ENCODE measurements around the gene ANKDD1A. TPM values are rescaled to one million over a fixed set of nuclear protein-coding genes. Genes with fewer than 3 reads are reported as not detected.
A peak's percentile ranks its signal among the peaks of the same experiment; 100 is the strongest.

The ANKDD1A gene
- total RNA-seq, 2 experiments from 2014 or later = 10.9 to 12.6 TPM

- Mint-ChIP-seq H3K4me1 (peaks cover 28% of the 10 kb centered on the region), H3K27ac (peak overlapping the region; percentile 7), H3K4me3 (no peak overlapping the region), H3K36me3 (no peaks in the 10 kb centered on the region), H3K9me3 (no peaks in the 10 kb centered on the region), H3K27me3 (peaks cover 6% of the 10 kb centered on the region)
- no peak for ATAC-seq (ENCODE audit: low read depth)
- POLR2A ChIA-PET = interaction anchor here (0.7 to 1.3 kb wide), 4 partner anchors 9 to 128 kb away, joined by 3 to 4 read pairs (median 4); no protein-coding TSS in a partner anchor
- no peak for DNase-seq
Observed at GRCh38 chr15:64916365-64916764, 4.7 kb downstream of the ANKDD1A start.

DNA sequence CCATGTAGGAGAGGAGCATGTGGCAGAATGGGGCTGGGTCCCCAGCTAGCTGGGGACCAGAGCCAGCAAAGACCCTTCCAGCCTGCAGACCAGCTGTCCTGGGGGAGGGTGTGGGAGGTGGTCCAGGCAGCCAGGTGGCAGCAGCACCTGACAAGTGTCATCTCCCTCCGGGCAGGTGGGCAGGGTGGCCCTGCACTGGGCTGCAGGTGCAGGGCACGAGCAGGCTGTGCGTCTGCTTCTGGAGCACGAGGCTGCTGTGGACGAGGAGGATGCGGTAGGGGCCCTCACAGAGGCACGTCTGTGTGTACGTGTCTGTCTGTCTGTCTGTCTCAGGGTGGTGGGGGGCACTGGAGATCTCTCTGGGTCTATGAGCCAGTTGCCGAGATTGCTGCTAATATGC is 5.5 kb downstream of the ANKDD1A start:
- POLR2A ChIA-PET = interaction anchor here (1.1 kb wide), 1 partner anchor 23 kb away, joined by 3 read pairs; no protein-coding TSS in a partner anchor
- Mint-ChIP-seq H3K36me3 (no peaks in the 10 kb centered on the region), H3K27ac (no peak overlapping the region), H3K9me3 (no peaks in the 10 kb centered on the region), H3K4me1 (peaks cover 27% of the 10 kb centered on the region), H3K4me3 (no peak overlapping the region), H3K27me3 (peaks cover 7% of the 10 kb centered on the region)
- no peak for ATAC-seq (ENCODE audit: low read depth)
- no peak for DNase-seq

DNA sequence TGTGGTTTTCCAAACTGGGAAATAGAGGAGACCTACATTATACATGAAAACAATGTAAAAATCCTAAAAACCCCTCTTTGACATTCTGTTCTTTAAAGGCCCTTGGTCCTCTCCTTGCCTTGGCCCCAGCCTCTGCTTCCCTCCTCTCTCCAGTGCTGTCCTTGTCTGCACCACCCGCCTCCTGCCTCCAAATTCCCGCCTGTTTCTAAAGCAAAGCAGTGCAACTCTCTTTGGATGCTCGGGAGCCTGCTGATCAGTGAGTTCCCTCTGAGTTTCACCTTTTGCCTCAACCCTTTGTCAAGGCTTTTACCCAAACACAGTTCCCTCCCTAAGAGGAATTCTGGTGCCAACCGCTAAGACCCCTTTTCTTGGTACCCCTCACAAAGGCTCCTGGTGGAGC is 8.0 kb downstream of the ANKDD1A start:
- POLR2A ChIA-PET = no interaction called here
- Mint-ChIP-seq H3K27me3 (peaks cover 4% of the 10 kb centered on the region), H3K36me3 (no peaks in the 10 kb centered on the region), H3K27ac (no peak overlapping the region), H3K9me3 (no peaks in the 10 kb centered on the region), H3K4me1 (peaks cover 28% of the 10 kb centered on the region), H3K4me3 (no peak overlapping the region)
- no peak for DNase-seq
- no peak for ATAC-seq (ENCODE audit: low read depth)

DNA sequence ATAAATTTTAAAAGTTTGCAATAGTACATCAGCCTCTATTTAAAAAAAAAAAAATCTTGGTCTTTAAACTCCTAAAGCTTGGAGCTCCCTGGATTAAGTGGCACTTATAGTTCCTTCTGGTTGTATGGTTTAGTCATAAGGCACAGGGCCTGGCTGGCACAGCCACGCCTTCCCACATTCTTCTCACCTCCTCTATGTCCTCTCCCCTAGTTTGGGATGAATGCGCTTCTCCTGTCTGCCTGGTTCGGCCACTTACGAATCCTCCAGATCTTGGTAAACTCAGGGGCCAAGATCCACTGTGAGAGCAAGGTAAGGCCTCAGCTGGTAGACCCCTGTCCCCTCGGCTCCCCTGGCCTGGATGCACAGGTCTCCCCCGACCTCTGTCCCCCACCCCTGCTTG is 10.0 kb downstream of the ANKDD1A start:
- Mint-ChIP-seq H3K4me1 (peaks cover 12% of the 10 kb centered on the region), H3K27ac (no peak overlapping the region), H3K4me3 (no peak overlapping the region), H3K27me3 (peaks cover 3% of the 10 kb centered on the region), H3K9me3 (no peaks in the 10 kb centered on the region), H3K36me3 (no peaks in the 10 kb centered on the region)
- no peak for ATAC-seq (ENCODE audit: low read depth)
- no peak for DNase-seq
- POLR2A ChIA-PET = interaction anchor here (0.5 kb wide), 1 partner anchor 437 kb away, joined by 4 read pairs; no protein-coding TSS in a partner anchor

DNA sequence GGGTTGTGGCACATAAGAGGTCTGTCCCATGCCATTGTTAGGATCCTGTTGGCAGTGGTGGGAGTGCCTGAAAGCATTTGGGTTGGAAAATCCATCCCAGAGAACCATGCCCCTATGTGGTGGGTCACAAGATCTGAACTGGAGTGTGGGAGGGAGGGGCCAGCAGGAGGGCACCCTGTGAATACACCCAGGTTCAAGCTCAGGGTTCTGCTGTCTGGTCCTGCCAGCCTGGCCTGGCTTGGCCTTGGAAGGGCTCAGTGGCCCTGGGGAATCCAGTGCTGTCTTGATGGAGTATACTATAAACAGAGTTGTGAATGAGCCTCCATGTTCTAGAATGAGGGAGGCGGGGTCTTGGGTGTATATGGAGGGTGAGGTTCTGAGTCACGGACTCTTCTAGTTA is 11.8 kb downstream of the ANKDD1A start:
- Mint-ChIP-seq H3K4me1 (peaks cover 7% of the 10 kb centered on the region), H3K27ac (no peak overlapping the region), H3K36me3 (no peaks in the 10 kb centered on the region), H3K9me3 (no peaks in the 10 kb centered on the region), H3K4me3 (no peak overlapping the region), H3K27me3 (peaks cover 1% of the 10 kb centered on the region)
- DNase-seq (no peak), ATAC-seq (ENCODE audit: low read depth) (no peak)
- POLR2A ChIA-PET = no interaction called here

- ATAC-seq (ENCODE audit: low read depth) = no peak
- DNase-seq = no peak
- POLR2A ChIA-PET = interaction anchor here (0.7 kb wide), 2 partner anchors 83 to 1329 kb away, joined by 4 read pairs; no protein-coding TSS in a partner anchor
- Mint-ChIP-seq H3K36me3 (peaks cover 2% of the 10 kb centered on the region), H3K27me3 (peaks cover 1% of the 10 kb centered on the region), H3K9me3 (no peaks in the 10 kb centered on the region), H3K27ac (no peak overlapping the region), H3K4me3 (no peak overlapping the region), H3K4me1 (peaks cover 7% of the 10 kb centered on the region)
Observed at GRCh38 chr15:64925335-64926330, 13.9 kb downstream of the ANKDD1A start.

GRCh38 chr15:64926661-64927060 is 15.0 kb downstream of the ANKDD1A start:
- Mint-ChIP-seq H3K9me3 (no peaks in the 10 kb centered on the region), H3K27me3 (peaks cover 1% of the 10 kb centered on the region), H3K36me3 (peaks cover 2% of the 10 kb centered on the region), H3K4me3 (no peak overlapping the region), H3K4me1 (peaks cover 7% of the 10 kb centered on the region), H3K27ac (no peak overlapping the region)
- POLR2A ChIA-PET = no interaction called here
- DNase-seq = no peak
- ATAC-seq (ENCODE audit: low read depth) = no peak

GRCh38 chr15:64928626-64929220 is 17.0 kb downstream of the ANKDD1A start:
- H3K27me3 Mint-ChIP-seq = no peaks in the 10 kb centered on the region
- DNase-seq = no peak
- peaks cover 7% of the 10 kb centered on the region for H3K4me1 Mint-ChIP-seq
- no peak for ATAC-seq (ENCODE audit: low read depth)
- H3K27ac Mint-ChIP-seq = no peak overlapping the region
- H3K36me3 Mint-ChIP-seq = peaks cover 2% of the 10 kb centered on the region
- H3K9me3 Mint-ChIP-seq = no peaks in the 10 kb centered on the region
- no peak overlapping the region for H3K4me3 Mint-ChIP-seq
- POLR2A ChIA-PET = interaction anchor here (0.6 kb wide), 1 partner anchor 1393 kb away, joined by 4 read pairs; no protein-coding TSS in a partner anchor

GRCh38 chr15:64930019-64930652 is 18.4 kb downstream of the ANKDD1A start:
- DNase-seq = no peak
- Mint-ChIP-seq H3K36me3 (peaks cover 5% of the 10 kb centered on the region), H3K27ac (peak overlapping the region; percentile 66), H3K4me1 (peaks cover 4% of the 10 kb centered on the region), H3K27me3 (no peaks in the 10 kb centered on the region), H3K9me3 (no peaks in the 10 kb centered on the region), H3K4me3 (no peak overlapping the region)
- no peak for ATAC-seq (ENCODE audit: low read depth)
- POLR2A ChIA-PET = no interaction called here

DNA sequence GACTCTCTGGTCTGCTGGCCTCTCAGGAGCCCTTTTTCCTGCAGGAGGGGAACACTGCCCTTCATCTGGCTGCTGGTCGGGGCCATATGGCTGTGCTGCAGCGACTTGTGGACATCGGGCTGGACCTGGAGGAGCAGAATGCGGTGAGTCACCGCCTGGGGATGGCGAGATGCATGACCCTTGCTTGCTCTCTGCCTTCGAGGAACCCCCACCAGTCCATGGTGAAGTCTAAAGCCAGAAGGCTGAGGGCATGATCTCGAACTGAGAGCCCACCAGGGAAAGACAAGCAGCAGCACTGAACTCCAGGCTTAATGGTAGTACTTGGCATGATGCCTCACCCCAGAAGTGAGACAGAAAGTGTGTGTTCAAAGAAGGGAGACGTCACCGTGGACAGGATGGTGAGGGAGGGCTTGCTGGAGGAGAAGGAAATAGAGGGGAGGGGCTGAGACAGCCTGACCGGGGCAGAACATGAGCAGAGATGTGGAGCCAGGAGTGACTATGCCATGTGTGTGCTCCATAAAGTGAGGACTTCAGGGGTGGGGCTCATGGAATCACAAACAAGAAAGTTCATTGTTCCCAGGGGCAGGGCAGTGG is 19.2 kb downstream of the ANKDD1A start:
- ATAC-seq (ENCODE audit: low read depth) (no peak), DNase-seq (no peak)
- POLR2A ChIA-PET = no interaction called here
- Mint-ChIP-seq H3K27ac (no peak overlapping the region), H3K36me3 (peaks cover 5% of the 10 kb centered on the region), H3K27me3 (no peaks in the 10 kb centered on the region), H3K9me3 (no peaks in the 10 kb centered on the region), H3K4me1 (peaks cover 2% of the 10 kb centered on the region), H3K4me3 (no peak overlapping the region)

GRCh38 chr15:64931381-64931780 is 19.7 kb downstream of the ANKDD1A start:
- POLR2A ChIA-PET = no interaction called here
- DNase-seq (no peak), ATAC-seq (ENCODE audit: low read depth) (no peak)
- no peaks in the 10 kb centered on the region for H3K27me3 Mint-ChIP-seq
- H3K4me1 Mint-ChIP-seq = peaks cover 2% of the 10 kb centered on the region
- no peaks in the 10 kb centered on the region for H3K9me3 Mint-ChIP-seq
- H3K27ac Mint-ChIP-seq = no peak overlapping the region
- no peak overlapping the region for H3K4me3 Mint-ChIP-seq
- H3K36me3 Mint-ChIP-seq = peaks cover 5% of the 10 kb centered on the region

GRCh38 chr15:64934023-64934422 is 22.3 kb downstream of the ANKDD1A start:
- ATAC-seq (ENCODE audit: low read depth) (no peak), DNase-seq (no peak)
- Mint-ChIP-seq H3K36me3 (peaks cover 5% of the 10 kb centered on the region), H3K4me1 (peaks cover 2% of the 10 kb centered on the region), H3K27ac (no peak overlapping the region), H3K4me3 (no peak overlapping the region), H3K27me3 (no peaks in the 10 kb centered on the region), H3K9me3 (no peaks in the 10 kb centered on the region)
- POLR2A ChIA-PET = no interaction called here

DNA sequence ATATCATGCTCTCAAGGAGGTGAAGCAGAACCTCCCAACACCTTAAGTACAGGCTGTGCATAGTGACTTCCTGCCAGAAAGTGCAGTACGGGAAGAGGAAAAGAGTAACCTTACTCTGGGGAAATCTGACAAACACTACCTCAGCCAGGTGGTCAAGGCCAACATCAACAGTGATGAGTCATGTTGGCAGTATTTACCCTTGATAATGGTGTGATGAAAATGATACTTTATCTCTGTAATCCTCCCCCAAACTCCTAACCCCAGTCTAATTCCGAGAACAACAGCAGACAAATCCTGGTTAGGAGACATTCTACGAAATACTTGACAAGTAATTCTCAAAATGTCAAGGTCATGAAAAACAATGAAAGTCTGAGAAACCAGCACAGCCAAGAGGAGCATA is 26.5 kb downstream of the ANKDD1A start:
- Mint-ChIP-seq H3K9me3 (no peaks in the 10 kb centered on the region), H3K27ac (no peak overlapping the region), H3K36me3 (peaks cover 7% of the 10 kb centered on the region), H3K27me3 (no peaks in the 10 kb centered on the region), H3K4me1 (peaks cover 2% of the 10 kb centered on the region), H3K4me3 (no peak overlapping the region)
- DNase-seq (no peak), ATAC-seq (ENCODE audit: low read depth) (no peak)
- POLR2A ChIA-PET = no interaction called here
